ENCODE data around the gene EN1.

EN1 gene

DNA sequence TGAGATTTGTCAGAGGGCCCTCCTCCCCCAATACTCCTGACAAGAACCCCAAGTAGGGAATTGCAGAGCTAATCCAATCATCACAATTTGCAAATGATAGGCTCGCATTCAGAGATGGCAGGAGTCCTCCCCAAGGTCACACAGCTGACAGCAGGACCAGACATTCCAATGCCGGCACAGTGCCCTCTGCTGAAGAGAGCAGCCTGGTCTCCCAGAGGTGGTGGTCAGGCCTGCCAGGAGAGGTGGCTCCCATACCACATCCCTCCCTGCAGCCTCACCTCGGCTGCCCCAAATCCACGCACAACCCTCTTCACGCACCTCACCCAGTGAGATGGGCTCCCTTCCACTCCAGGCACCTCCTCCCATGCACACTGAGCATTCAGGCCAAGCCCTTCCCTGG lies 25.4 kb downstream of the EN1 start:
- H3K4me1 ChIP-seq = no peaks in the 10 kb centered on the region
- no peak overlapping the region for H3K9ac ChIP-seq
- H3K27me3 ChIP-seq (ENCODE audit: control insufficient read depth, insufficient read depth, low read length) = peaks cover 2% of the 10 kb centered on the region
- no peaks in the 10 kb centered on the region for H3K79me2 ChIP-seq
- H3K36me3 ChIP-seq (ENCODE audit: control insufficient read depth, insufficient read depth, low read length) = no peaks in the 10 kb centered on the region
- no peak overlapping the region for H3K4me2 ChIP-seq (ENCODE audit: low read length)
- TF ChIP-seq, protein P1, sequence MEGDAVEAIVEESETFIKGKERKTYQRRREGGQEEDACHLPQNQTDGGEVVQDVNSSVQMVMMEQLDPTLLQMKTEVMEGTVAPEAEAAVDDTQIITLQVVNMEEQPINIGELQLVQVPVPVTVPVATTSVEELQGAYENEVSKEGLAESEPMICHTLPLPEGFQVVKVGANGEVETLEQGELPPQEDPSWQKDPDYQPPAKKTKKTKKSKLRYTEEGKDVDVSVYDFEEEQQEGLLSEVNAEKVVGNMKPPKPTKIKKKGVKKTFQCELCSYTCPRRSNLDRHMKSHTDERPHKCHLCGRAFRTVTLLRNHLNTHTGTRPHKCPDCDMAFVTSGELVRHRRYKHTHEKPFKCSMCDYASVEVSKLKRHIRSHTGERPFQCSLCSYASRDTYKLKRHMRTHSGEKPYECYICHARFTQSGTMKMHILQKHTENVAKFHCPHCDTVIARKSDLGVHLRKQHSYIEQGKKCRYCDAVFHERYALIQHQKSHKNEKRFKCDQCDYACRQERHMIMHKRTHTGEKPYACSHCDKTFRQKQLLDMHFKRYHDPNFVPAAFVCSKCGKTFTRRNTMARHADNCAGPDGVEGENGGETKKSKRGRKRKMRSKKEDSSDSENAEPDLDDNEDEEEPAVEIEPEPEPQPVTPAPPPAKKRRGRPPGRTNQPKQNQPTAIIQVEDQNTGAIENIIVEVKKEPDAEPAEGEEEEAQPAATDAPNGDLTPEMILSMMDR (IDR thresholded peaks at IDR 0.05) = no peak
- no peaks in the 10 kb centered on the region for H3K9me3 ChIP-seq (ENCODE audit: control insufficient read depth, low read length)
- no peak overlapping the region for H3K4me3 ChIP-seq (ENCODE audit: low read depth, low read length)
- H2AFZ ChIP-seq = no peak overlapping the region
- H3K27ac ChIP-seq = no peak overlapping the region

GRCh38 chr2:118817469-118817868 lies 30.0 kb downstream of the EN1 start:
- Histone ChIP-seq H3K9ac (no peak overlapping the region), H3K27ac (no peak overlapping the region), H3K4me3 (ENCODE audit: low read depth, low read length) (no peak overlapping the region), H3K4me1 (no peaks in the 10 kb centered on the region), H3K27me3 (ENCODE audit: control insufficient read depth, insufficient read depth, low read length) (no peaks in the 10 kb centered on the region), H3K79me2 (no peaks in the 10 kb centered on the region), H2AFZ (no peak overlapping the region), H3K36me3 (ENCODE audit: control insufficient read depth, insufficient read depth, low read length) (no peaks in the 10 kb centered on the region), H3K9me3 (ENCODE audit: control insufficient read depth, low read length) (no peaks in the 10 kb centered on the region), H3K4me2 (ENCODE audit: low read length) (no peak overlapping the region)
- TF ChIP-seq, protein P1 (IDR thresholded peaks at IDR 0.05) = no peak

DNA sequence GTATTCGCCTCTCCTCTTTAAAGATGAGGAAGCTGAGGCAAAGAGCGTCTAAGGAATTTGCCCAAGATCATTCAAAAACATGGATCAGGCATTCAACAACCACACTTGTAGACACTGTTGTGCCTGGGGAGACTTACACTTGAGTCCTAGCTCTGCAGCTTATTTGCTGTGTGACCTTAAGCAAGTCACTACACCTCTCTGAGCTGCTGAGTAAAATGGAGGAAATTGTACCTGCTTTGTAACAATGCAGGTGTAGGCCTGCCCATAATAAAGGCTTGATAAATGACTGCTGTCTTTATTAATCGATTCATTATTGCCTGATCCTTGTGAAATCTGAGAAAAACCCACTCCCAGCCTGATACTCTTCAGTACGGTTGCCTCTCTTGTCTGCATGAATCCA lies 30.8 kb downstream of the EN1 start:
- Histone ChIP-seq H3K9me3 (ENCODE audit: control insufficient read depth, low read length) (no peaks in the 10 kb centered on the region), H3K4me1 (no peaks in the 10 kb centered on the region), H3K27me3 (ENCODE audit: control insufficient read depth, insufficient read depth, low read length) (no peaks in the 10 kb centered on the region), H3K4me2 (ENCODE audit: low read length) (no peak overlapping the region), H3K4me3 (ENCODE audit: low read depth, low read length) (no peak overlapping the region), H3K36me3 (ENCODE audit: control insufficient read depth, insufficient read depth, low read length) (no peaks in the 10 kb centered on the region), H2AFZ (no peak overlapping the region), H3K9ac (no peak overlapping the region), H3K27ac (no peak overlapping the region), H3K79me2 (no peaks in the 10 kb centered on the region)
- TF ChIP-seq, protein P1 (IDR thresholded peaks at IDR 0.05) = no peak

DNA sequence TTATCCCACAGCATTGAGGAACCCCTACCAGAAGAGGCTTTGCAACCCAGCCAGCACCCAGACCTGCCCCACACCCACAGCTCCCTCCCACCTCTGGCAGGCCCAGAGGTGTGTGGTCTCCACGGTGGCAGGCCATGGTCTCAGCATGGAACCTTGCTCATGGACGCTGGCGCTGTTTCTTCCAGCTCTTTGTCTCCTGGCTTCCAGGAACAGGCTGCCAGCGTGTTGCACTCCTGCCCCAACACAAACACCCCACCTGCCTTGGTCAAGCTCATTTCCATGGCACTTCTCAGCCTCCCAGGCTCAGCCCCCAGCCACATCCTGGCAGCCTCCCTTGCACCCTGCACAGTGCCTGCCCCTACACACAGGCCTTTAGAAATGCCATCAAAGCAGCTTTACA lies 31.7 kb downstream of the EN1 start:
- Histone ChIP-seq H3K4me2 (ENCODE audit: low read length) (no peak overlapping the region), H2AFZ (no peak overlapping the region), H3K9ac (no peak overlapping the region), H3K36me3 (ENCODE audit: control insufficient read depth, insufficient read depth, low read length) (no peaks in the 10 kb centered on the region), H3K9me3 (ENCODE audit: control insufficient read depth, low read length) (no peaks in the 10 kb centered on the region), H3K79me2 (no peaks in the 10 kb centered on the region), H3K27ac (no peak overlapping the region), H3K4me3 (ENCODE audit: low read depth, low read length) (no peak overlapping the region), H3K27me3 (ENCODE audit: control insufficient read depth, insufficient read depth, low read length) (no peaks in the 10 kb centered on the region), H3K4me1 (no peaks in the 10 kb centered on the region)
- TF ChIP-seq, protein P1 (IDR thresholded peaks at IDR 0.05) = no peak

- H3K79me2 ChIP-seq = no peaks in the 10 kb centered on the region
- no peak overlapping the region for H3K4me3 ChIP-seq (ENCODE audit: low read depth, low read length)
- no peak overlapping the region for H3K27ac ChIP-seq
- no peaks in the 10 kb centered on the region for H3K36me3 ChIP-seq (ENCODE audit: control insufficient read depth, insufficient read depth, low read length)
- H3K27me3 ChIP-seq (ENCODE audit: control insufficient read depth, insufficient read depth, low read length) = no peaks in the 10 kb centered on the region
- H3K4me1 ChIP-seq = no peaks in the 10 kb centered on the region
- no peak overlapping the region for H3K9ac ChIP-seq
- H3K4me2 ChIP-seq (ENCODE audit: low read length) = no peak overlapping the region
- H2AFZ ChIP-seq = no peak overlapping the region
- TF ChIP-seq, protein P1 (IDR thresholded peaks at IDR 0.05) = no peak
- no peaks in the 10 kb centered on the region for H3K9me3 ChIP-seq (ENCODE audit: control insufficient read depth, low read length)
Observed at GRCh38 chr2:118815314-118815713, 32.1 kb downstream of the EN1 start.
